DND-41 (cell line): ENCODE data around the gene MAT2B.

Experiments used
- CTCF ChIP-seq: IDR thresholded peaks from 2 replicates; pipeline ENCODE4 v1.5.1; 2012; ENCODE audit warnings: borderline replicate concordance, low read length, moderate library complexity, mild to moderate bottlenecking; ENCODE audit not compliant: poor library complexity, severe bottlenecking; ENCODE audit errors: extremely low read depth
- EZH2 ChIP-seq: IDR thresholded peaks from 3 replicates; pipeline ENCODE4 v1.6.1; 2012; ENCODE audit warnings: borderline replicate concordance, low read depth, mild to moderate bottlenecking, moderate library complexity, low read length, inconsistent platforms; ENCODE audit not compliant: severe bottlenecking

GRCh38 chr5:163529698-163530097, 24.3 kb downstream of the MAT2B start:
- TF ChIP-seq CTCF (no peak), EZH2 (no peak)
